GM21390 (cell line): ENCODE data around the gene PIWIL4.
"Not testable (repeated sequence)": the region's sequence is repeated elsewhere in the genome, so short reads cannot be mapped to it uniquely, and the experiment has no call there.

Source experiments
- ATAC-seq: cut with Tn5 transposase; IDR thresholded peaks from one replicate; pipeline ENCODE4 v1.9.1; 2021; ENCODE audit not compliant: unreplicated experiment

Gene PIWIL4

DNA sequence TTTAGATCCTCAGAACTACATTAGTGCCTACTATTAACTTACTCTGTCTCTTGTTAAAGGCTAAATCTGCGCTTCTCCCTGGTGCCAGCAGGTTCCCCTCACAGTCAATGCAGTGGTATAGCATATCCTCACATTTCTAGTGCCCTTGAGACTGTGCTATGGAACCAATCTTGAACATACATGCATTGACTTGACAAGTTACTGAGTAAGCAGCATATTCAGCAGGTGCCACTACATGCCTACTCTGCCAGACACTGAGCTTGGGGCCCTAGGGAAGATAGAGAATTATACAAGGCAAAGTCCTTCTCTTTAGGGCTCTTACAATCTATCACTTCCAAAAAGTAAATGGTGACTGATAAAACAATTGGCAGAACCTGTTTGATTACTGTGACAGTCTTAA lies 20.3 kb upstream of the PIWIL4 start:
- ATAC-seq = no peak

GRCh38 chr11:94549146-94549545 lies 18.0 kb upstream of the PIWIL4 start:
- ATAC-seq = no peak

- ATAC-seq = no peak
Measured at GRCh38 chr11:94550513-94550912, 16.7 kb upstream of the PIWIL4 start.

DNA sequence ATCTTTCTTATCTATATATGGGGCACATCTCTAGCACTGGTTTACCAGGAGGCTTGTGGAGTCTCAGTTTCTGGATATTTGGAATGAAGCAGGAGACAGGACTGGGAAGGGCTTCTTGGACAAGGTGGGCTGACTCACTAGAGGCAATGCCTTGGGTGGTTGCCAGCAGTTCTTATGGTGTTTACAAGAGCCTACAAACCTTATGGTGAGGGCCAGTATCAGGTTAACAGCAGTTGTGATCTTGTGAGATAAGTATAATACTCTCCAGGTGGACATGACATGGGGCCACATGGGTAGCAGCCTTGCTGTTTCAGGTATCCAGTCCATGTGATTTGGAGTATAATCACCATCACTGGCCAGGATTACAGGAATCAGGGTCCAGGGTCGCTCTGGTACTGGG lies 13.2 kb upstream of the PIWIL4 start:
- ATAC-seq = no peak

DNA sequence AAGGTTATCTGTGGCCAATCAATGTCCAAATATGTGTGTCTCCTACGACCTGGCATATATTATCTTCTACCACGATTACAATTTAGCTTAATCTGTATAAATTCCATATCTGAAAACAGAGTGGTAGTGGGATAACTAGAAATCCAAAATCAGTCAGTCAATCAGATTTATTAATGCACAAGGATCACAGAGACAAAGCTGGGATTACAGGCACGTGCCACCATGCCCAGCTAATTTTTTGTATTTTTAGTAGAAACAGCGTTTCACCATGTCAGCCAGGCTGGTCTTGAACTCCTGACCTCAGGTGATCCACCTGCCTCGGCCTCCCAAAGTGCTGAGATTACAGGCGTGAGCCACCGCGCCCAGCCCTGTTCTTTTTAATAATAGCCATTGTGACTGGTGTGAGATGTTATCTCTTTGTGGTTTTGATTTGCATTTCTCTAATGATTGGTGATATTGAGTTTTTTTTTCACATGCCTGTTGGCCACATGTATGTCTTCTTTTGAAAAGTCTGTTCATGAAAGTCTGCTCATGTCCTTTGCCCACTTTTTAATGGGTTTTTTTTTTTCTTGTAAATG lies 11.3 kb upstream of the PIWIL4 start:
- not testable (repeated sequence) for ATAC-seq

DNA sequence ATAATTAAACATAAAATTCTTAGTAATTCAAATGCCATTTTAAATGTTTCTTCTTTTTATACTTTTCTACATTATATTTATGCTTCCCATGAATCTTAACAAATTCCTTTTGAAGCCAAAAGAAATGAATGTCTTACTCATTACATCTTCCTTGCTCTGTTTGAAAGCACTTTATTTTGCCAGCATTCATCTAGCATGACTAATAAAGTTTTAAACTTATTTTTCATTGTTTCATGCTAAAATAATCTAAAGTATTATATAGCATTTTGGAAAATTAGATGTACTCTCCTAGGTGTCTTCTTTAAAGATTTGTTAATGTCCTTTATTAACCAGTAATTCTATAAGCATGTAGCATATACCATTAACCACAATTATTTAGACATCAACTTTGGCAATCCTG lies 9.7 kb upstream of the PIWIL4 start:
- no peak for ATAC-seq

- ATAC-seq = no peak
Measured at GRCh38 chr11:94557992-94558391, 9.2 kb upstream of the PIWIL4 start.

DNA sequence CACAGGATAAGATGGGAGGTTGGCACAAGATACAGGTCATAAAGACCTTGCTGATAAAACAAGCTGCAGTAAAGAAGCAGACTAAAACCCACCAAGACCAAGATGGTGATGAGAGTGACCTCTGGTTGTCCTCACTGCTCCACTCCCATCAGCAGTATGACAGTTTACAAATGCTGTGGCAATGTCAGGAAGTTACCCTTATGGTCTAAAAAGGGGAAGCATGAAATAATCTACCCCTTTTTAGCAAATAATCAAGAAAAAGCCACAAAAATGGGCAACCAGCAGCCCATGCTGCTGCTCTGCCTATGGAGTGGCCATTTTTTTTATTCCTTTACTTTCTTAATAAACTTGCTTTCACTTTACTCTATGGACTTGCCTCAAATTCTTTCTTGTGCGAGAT lies 8.7 kb upstream of the PIWIL4 start:
- no peak for ATAC-seq

DNA sequence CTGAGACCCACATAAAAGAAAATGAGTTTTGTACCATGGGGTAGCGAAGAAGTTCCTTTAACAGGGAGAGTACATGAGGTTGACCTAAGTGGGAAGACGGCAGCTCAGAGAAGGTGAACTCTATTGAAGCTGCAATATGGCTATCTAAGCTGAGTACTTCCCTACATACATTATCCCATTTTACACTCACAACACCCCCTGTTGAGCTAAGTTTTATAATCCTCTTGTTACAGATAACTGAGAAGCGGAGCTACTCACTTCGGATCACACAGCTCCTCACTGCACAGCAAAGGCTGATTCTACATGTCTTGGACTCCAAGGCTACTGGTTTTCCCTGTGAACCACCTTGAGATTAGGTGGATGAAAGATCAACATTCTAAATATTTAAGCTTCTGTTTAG lies 8.2 kb upstream of the PIWIL4 start:
- ATAC-seq = no peak

DNA sequence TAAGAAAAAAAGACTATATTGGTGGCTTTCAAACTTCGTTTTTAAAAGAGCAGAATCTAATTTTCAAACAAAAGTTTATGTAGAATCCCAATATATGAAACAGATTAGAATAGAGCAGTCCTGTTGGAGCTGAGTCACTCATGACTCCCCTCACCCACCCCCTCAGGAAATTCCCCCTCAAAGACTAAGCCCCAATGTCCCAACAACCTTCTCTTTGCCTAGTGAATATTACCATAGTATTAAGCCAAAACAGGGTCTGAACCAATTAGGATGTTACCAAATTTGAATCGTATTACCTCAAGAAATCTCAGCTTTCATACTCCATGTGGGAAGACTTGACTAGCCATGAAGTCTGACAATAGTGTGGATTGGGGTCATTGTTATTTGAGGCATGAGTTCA lies 7.8 kb upstream of the PIWIL4 start:
- no peak for ATAC-seq

- no peak for ATAC-seq
Measured at GRCh38 chr11:94560834-94561233, 6.3 kb upstream of the PIWIL4 start.

- no peak for ATAC-seq
Measured at GRCh38 chr11:94563176-94563847, 3.9 kb upstream of the PIWIL4 start.

- no peak for ATAC-seq
Measured at GRCh38 chr11:94563848-94564467, 3.2 kb upstream of the PIWIL4 start.

GRCh38 chr11:94568200-94568599 lies 1.0 kb downstream of the PIWIL4 start:
- ATAC-seq = no peak

DNA sequence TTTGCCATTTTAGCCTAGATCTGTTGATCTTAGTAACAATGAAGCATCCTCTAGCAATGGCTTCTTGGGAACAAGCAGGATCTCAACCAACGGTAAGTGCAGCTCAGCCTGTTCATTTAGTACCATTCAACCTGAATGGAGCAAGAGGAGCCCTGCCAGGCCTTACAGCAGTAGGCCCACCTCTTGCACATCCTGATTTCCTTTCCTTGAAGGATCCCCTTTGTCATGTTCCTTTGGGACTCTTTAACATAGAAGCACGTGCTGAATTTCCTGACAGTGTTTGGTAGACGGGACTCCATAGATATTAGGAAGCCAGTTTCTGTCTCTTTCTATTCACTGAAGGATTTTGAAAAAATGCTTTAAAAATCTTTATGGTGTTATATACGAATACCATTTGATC lies 1.5 kb downstream of the PIWIL4 start:
- no peak for ATAC-seq

- not testable (repeated sequence) for ATAC-seq
Measured at GRCh38 chr11:94572975-94573374, 5.8 kb downstream of the PIWIL4 start.

DNA sequence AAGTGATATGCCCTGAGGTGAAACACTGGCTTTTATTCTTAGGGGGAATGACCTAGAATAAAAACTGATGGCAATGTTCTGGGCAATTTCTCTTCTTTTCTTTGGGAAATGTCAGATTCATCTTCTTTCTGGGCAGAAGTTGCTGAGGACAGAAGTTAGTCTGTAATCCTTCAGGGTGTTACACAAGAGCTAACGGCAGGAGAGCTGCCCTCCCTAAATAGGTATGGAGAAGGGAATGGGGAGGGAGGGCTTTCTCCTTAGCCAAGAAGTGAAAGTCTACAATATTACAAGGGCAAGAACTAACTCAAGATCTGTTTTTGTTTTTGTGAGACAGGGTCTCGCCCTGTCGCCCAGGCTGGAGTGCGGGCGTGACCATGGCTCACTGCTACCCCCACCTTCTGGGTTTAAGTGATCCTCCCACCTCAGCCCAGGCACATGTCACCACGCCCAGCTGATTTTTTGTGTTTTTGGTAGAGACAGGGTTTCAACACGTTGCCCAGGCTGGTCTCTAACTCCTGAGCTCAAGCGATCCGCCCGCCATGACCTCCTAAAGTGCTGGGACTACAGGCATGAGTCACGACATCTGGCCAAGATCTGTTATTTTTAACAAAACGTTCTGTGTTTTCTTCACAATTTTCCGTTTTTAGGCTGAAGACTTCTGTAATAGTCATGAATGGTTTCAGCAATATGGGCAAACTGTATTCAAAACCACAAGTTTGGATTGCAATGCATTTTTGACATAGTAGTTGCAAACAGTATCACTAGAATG lies 7.2 kb downstream of the PIWIL4 start:
- no peak for ATAC-seq

DNA sequence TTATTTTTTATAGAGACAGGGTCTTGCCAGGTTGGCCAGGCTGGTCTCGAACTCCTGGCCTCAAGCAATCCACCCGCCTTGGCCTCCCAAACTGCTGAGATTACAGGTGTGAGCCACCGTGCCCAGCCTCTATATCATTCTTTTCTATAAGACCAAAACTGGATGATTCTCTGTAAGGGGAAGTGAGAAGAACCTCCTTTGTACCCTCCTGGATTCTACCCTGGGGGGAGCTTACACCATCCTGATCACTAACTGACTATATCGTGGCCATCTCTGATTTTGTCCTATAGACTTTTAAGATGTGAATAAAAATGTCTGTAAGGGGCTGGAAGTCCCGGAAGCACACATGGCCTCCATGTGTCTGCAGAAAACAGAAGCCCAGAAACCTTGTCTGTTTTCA lies 9.1 kb downstream of the PIWIL4 start:
- ATAC-seq = no peak

DNA sequence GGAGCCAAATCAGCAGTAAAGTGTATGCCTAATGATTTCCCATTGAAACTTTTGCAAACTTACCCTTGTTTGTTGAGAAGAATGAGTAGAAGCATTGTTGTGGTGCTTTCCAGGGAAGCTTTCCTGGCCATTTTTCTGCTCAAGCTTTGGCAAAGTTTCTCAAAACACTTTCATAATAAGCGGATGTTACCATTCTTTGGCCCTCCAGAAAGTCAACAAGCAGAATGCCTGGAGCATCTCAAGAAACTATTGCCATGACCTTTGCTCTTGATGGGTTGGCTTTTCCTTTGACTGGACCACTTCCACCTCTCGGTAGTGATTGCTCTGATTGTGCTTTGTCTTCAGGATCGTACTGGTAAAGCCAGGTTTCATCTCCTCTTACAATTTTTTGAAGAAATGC lies 10.7 kb downstream of the PIWIL4 start:
- ATAC-seq = no peak

DNA sequence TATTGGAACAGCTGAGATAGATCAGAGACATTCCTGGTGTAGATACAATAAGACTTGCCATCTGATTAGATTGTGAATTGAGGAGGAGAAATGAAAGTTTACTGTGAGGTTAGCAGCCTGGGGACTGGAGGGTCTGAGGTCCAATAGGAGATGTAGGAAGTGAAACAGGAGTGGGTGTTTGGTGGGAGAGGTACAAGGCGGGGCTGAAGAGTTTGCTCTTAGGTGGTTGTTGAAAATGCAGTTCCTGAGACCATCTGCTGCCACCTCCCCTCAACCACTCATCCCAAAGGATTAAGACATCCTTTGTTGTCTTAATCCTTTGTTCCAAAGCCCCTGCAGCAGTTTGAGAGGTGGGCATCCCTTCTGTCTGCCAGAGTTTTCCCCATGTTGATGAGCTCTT lies 14.8 kb downstream of the PIWIL4 start:
- peak; percentile 65 for ATAC-seq

- no peak for ATAC-seq
Measured at GRCh38 chr11:94583213-94583865, 16.2 kb downstream of the PIWIL4 start.
